A673 (cell line): ENCODE results near the gene GSTP1.

ENCODE experiments used
- CTCF ChIP-seq: fragments of 300-800, 200-600 bp; sonication (generic); conservative IDR thresholded peaks from 2 replicates; pipeline ENCODE4 v1.5.1; 2017; ENCODE audit warnings: low read depth, mild to moderate bottlenecking, antibody characterized with exemption, low read length, moderate library complexity, mixed read lengths
- EZH2 ChIP-seq: fragments of 200-600 bp; sonication (generic); IDR thresholded peaks from 2 replicates; pipeline ENCODE4 v1.6.1; 2017; ENCODE audit warnings: borderline replicate concordance, low read depth, mild to moderate bottlenecking, mixed read lengths, antibody characterized with exemption, low read length; ENCODE audit not compliant: poor library complexity, severe bottlenecking

GRCh38 chr11:67596753-67597300, 13.2 kb downstream of the GSTP1 start:
- TF ChIP-seq CTCF (no peak), EZH2 (no peak)
